ENCODE results near the gene BMPR1B. TPM values are rescaled to one million over a fixed set of nuclear protein-coding genes. Genes with fewer than 3 reads are reported as not detected.
A peak's percentile ranks its signal among the peaks of the same experiment; 100 is the strongest.
"Not testable (repeated sequence)": the region's sequence is repeated elsewhere in the genome, so short reads cannot be mapped to it uniquely, and the experiment has no call there.

The BMPR1B gene
- total RNA-seq, 1 donor from 2014 or later, result 9.3 TPM

DNA sequence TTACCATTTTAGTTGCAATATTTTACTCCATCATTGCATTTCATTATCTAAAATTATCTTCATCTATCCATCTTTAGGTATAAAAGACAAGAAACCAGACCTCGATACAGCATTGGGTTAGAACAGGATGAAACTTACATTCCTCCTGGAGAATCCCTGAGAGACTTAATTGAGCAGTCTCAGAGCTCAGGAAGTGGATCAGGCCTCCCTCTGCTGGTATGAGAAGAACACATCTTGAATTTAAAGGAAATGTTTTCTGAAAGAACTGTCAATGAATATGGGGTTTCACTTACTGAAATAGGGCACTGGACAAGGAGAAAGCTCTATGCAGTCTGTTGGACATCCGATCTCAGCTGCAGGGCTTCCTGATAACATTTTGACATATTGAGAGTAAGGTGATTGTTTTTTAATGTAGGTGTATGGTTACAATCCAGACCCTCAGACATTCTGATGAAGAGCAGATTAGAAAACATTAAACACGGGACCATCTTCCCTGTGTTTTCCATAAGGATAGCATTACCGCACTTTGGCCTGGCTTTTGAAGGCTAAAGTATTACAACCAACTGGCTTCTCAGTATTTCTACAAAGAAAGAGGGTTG is 367.2 kb downstream of the BMPR1B start:
- Mint-ChIP-seq H3K36me3 (no peaks in the 10 kb centered on the region), H3K9me3 (no peaks in the 10 kb centered on the region), H3K27ac (peak overlapping the region; percentile 2), H3K4me1 (ENCODE audit: unreplicated experiment) (peaks cover 14% of the 10 kb centered on the region), H3K4me3 (no peak overlapping the region), H3K27me3 (no peaks in the 10 kb centered on the region)
- DNase-seq (ENCODE audit: extremely low spot score, unreplicated experiment), result no peak
- TF ChIP-seq CTCF (conservative IDR thresholded peaks at IDR 0.05), result peak; percentile 82

GRCh38 chr4:95129031-95129430 is 371.3 kb downstream of the BMPR1B start:
- DNase-seq (ENCODE audit: extremely low spot score, unreplicated experiment), result no peak
- H3K4me1 Mint-ChIP-seq (ENCODE audit: unreplicated experiment), result peaks cover 23% of the 10 kb centered on the region
- no peak overlapping the region for H3K27ac Mint-ChIP-seq
- TF ChIP-seq CTCF (conservative IDR thresholded peaks at IDR 0.05), result no peak
- H3K9me3 Mint-ChIP-seq, result no peaks in the 10 kb centered on the region
- no peak overlapping the region for H3K4me3 Mint-ChIP-seq
- no peaks in the 10 kb centered on the region for H3K27me3 Mint-ChIP-seq
- H3K36me3 Mint-ChIP-seq, result peaks cover 3% of the 10 kb centered on the region

- Mint-ChIP-seq H3K36me3 (peaks cover 3% of the 10 kb centered on the region), H3K4me1 (ENCODE audit: unreplicated experiment) (peaks cover 20% of the 10 kb centered on the region), H3K27me3 (no peaks in the 10 kb centered on the region), H3K27ac (peak overlapping the region; percentile 0), H3K9me3 (no peaks in the 10 kb centered on the region), H3K4me3 (no peak overlapping the region)
- no peak for TF ChIP-seq CTCF (conservative IDR thresholded peaks at IDR 0.05)
- DNase-seq (ENCODE audit: extremely low spot score, unreplicated experiment), result no peak
These were observed 372.1 kb downstream of the BMPR1B start for GRCh38 chr4:95129821-95130311.

DNA sequence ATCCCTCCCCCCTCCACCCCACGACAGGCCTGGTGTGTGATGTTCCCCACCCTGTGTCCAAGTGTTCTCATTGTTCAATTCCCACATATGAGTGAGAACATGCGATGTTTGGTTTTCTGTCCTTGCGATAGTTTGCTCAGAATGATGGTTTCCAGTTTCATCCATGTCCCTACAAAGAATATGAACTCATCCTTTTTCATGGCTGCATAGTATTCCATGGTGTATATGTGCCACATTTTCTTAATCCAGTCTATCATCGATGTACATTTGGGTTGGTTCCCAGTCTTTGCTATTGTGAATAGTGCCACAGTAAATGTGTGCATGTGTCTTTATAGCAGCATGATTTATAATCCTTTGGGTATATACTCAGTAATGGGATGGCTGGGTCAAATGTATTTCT is 376.3 kb downstream of the BMPR1B start:
- H3K36me3 Mint-ChIP-seq; H3K9me3 Mint-ChIP-seq; H3K4me3 Mint-ChIP-seq; DNase-seq (ENCODE audit: extremely low spot score, unreplicated experiment); H3K27me3 Mint-ChIP-seq; H3K27ac Mint-ChIP-seq: not testable (repeated sequence)
- H3K4me1 Mint-ChIP-seq (ENCODE audit: unreplicated experiment), result peaks cover 14% of the 10 kb centered on the region

GRCh38 chr4:95139424-95139823 is 381.7 kb downstream of the BMPR1B start:
- H3K4me3 Mint-ChIP-seq, result not testable (repeated sequence)

GRCh38 chr4:95141361-95141760 is 383.6 kb downstream of the BMPR1B start:
- Mint-ChIP-seq H3K4me3 (no peak overlapping the region), H3K4me1 (ENCODE audit: unreplicated experiment) (peaks cover 6% of the 10 kb centered on the region), H3K36me3 (peaks cover 12% of the 10 kb centered on the region), H3K27me3 (no peaks in the 10 kb centered on the region), H3K9me3 (no peaks in the 10 kb centered on the region), H3K27ac (no peak overlapping the region)
- no peak for TF ChIP-seq CTCF (conservative IDR thresholded peaks at IDR 0.05)
- no peak for DNase-seq (ENCODE audit: extremely low spot score, unreplicated experiment)

More at GRCh38 chr4:95139424-95139823, 381.7 kb downstream of the BMPR1B start:
- not testable (repeated sequence) for H3K27ac Mint-ChIP-seq; H3K27me3 Mint-ChIP-seq; H3K9me3 Mint-ChIP-seq; DNase-seq (ENCODE audit: extremely low spot score, unreplicated experiment); H3K4me1 Mint-ChIP-seq (ENCODE audit: unreplicated experiment)
- peaks cover 13% of the 10 kb centered on the region for H3K36me3 Mint-ChIP-seq
